Ishikawa (cell line): Measurements from ENCODE around the gene KRTAP5-5.

Experiments
- CEBPB ChIP-seq: IDR thresholded peaks from 2 replicates; pipeline ENCODE4 v1.6.1; 2012
- CREB1 ChIP-seq: IDR thresholded peaks from 2 replicates; pipeline ENCODE4 v1.6.1; 2012; ENCODE audit warnings: low read depth
- EGR1 ChIP-seq: IDR thresholded peaks from 2 replicates; pipeline ENCODE4 v1.6.1; 2012
- EP300 ChIP-seq: IDR thresholded peaks from 2 replicates; pipeline ENCODE4 v1.6.1; 2012; ENCODE audit warnings: borderline replicate concordance
- FOXM1 ChIP-seq: IDR thresholded peaks from 2 replicates; pipeline ENCODE4 v1.6.1; 2012; ENCODE audit warnings: low read depth, borderline replicate concordance
- NFIC ChIP-seq: IDR thresholded peaks from 2 replicates; pipeline ENCODE4 v1.6.1; 2012
- RAD21 ChIP-seq: IDR thresholded peaks from 2 replicates; pipeline ENCODE4 v1.6.1; 2012; ENCODE audit warnings: low read depth
- TAF1 ChIP-seq: IDR thresholded peaks from 2 replicates; pipeline ENCODE4 v1.6.1; 2012; ENCODE audit warnings: low read depth, mild to moderate bottlenecking
- TCF12 ChIP-seq: IDR thresholded peaks from 2 replicates; pipeline ENCODE4 v1.6.1; 2012; ENCODE audit warnings: low read depth
- TEAD4 ChIP-seq: IDR thresholded peaks from 2 replicates; pipeline ENCODE4 v1.6.1; 2012
- YY1 ChIP-seq: IDR thresholded peaks from 2 replicates; pipeline ENCODE4 v1.6.1; 2012; ENCODE audit warnings: low read depth
- ZBTB7A ChIP-seq: IDR thresholded peaks from 2 replicates; pipeline ENCODE4 v1.6.1; 2012; ENCODE audit warnings: low read depth
- TF ChIP-seq, protein P1 (sequence below): IDR thresholded peaks from 2 replicates; pipeline ENCODE4 v1.6.1; 2012
- TF ChIP-seq, protein P2 (sequence below): IDR thresholded peaks from 2 replicates; pipeline ENCODE4 v1.6.1; 2012; ENCODE audit warnings: low read depth, mild to moderate bottlenecking
- TF ChIP-seq, protein P3 (sequence below): IDR thresholded peaks from 2 replicates; pipeline ENCODE4 v1.6.1; 2012

The KRTAP5-5 gene

DNA sequence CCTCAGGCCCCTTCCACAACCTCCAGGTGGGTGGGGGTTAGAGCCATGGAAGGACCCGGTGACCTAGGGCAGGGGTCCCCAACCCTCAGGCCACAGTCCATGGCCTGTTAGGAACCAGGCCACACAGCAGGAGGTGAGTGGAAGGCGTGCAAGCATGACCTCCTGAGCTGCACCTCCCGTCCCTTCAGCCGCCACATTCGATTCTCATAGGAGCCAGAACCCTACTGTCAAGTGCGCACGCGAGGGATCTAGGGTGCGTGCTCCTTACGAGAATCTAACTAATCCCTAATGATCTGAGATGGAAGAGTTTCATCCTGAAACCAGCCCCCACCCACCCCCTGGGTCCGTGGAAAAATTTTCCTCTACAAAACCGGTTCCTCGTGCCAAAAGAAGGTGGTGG lies 4.0 kb upstream of the KRTAP5-5 start:
- TF ChIP-seq ZBTB7A (no peak), TEAD4 (no peak), FOXM1 (no peak), TCF12 (no peak), TAF1 (no peak), RAD21 (no peak), EP300 (no peak)

DNA sequence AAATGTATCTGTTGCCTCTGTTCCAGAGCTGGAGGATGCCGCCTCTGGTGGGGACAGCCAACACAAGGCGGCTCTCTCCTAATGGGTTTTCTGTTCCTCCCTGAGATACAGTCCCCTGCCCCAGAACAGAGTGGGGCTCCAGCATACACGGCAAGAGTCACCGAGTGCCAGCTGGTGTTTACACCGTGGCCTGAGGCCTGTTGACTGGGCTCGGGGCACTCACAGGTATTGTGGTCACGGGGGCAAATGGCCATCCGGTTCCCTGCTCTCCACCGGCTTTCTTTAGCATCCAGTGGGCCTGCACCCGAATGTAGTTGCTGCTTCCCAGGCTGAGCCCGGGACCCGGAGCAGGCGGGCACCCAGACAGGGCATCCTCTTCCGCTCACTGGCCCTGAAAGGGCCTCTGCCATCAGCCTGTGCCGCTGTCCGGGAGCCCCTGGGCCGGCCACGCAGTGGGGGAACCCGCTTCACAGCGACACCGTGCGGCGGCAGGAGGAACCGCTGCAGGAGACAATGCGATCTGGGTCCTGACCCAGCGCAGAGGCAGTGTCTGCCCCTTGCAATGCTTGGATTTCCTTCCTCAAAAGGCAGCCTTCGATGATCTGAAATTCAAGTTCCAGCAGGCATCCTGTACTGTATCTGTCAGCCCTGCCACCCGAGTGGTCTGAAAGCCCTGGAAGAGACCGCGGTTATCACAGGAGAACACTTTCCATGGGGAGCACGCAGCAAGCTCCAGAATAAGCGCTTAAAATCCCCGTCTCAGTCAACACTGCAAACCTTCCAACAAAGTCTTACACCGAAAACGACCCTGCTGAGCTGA lies 859 bp upstream of the KRTAP5-5 start:
- TF ChIP-seq CEBPB (no peak), RAD21 (peak; percentile 65)

DNA sequence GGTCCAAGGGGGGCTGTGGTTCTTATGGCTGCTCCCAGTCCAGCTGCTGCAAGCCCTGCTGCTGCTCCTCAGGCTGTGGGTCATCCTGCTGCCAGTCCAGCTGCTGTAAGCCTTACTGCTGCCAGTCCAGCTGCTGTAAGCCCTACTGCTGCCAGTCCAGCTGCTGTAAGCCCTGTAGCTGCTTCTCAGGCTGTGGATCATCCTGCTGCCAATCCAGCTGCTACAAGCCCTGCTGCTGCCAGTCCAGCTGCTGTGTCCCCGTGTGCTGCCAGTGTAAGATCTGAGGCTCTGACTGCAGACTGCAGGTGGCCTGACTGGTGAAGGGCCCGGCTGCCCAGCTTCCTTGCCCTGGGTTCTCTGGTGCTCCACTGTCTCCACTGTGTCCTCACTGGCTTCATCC lies 696 bp downstream of the KRTAP5-5 start:
- TF ChIP-seq, protein P1, sequence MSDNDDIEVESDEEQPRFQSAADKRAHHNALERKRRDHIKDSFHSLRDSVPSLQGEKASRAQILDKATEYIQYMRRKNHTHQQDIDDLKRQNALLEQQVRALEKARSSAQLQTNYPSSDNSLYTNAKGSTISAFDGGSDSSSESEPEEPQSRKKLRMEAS: no peak
- TF ChIP-seq, protein P2, sequence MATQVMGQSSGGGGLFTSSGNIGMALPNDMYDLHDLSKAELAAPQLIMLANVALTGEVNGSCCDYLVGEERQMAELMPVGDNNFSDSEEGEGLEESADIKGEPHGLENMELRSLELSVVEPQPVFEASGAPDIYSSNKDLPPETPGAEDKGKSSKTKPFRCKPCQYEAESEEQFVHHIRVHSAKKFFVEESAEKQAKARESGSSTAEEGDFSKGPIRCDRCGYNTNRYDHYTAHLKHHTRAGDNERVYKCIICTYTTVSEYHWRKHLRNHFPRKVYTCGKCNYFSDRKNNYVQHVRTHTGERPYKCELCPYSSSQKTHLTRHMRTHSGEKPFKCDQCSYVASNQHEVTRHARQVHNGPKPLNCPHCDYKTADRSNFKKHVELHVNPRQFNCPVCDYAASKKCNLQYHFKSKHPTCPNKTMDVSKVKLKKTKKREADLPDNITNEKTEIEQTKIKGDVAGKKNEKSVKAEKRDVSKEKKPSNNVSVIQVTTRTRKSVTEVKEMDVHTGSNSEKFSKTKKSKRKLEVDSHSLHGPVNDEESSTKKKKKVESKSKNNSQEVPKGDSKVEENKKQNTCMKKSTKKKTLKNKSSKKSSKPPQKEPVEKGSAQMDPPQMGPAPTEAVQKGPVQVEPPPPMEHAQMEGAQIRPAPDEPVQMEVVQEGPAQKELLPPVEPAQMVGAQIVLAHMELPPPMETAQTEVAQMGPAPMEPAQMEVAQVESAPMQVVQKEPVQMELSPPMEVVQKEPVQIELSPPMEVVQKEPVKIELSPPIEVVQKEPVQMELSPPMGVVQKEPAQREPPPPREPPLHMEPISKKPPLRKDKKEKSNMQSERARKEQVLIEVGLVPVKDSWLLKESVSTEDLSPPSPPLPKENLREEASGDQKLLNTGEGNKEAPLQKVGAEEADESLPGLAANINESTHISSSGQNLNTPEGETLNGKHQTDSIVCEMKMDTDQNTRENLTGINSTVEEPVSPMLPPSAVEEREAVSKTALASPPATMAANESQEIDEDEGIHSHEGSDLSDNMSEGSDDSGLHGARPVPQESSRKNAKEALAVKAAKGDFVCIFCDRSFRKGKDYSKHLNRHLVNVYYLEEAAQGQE: no peak
- TF ChIP-seq YY1 (no peak), TAF1 (no peak), FOXM1 (no peak), EP300 (no peak), CREB1 (no peak), EGR1 (no peak), TCF12 (no peak), ZBTB7A (no peak), TEAD4 (no peak), NFIC (no peak), RAD21 (no peak)

DNA sequence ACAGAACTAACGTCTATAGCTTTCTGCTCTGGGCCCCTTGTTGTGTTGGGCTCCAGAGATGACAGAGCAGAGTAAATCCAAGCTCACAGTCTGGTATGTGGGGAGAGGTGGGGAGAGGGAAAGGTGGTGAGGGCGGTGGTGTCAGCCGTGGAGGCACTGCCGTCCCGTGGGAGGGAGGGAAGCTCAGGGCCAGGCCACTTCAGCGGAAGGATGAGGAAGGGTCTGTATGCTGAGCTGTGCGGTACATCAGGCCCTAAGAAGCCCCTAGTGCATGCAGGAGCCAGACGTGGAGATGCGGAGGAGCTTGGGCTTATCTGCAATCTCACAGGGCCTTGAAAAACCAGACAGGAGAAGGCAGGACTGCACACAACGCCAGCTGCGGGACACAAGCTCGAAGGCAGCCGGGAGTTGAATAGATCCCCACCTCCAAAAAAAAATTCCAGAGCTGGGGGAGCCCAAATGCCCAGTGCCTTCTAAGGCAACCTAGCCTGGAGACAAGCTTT lies 1.5 kb downstream of the KRTAP5-5 start:
- no peak for TF ChIP-seq NFIC
- TF ChIP-seq TAF1: no peak
- TF ChIP-seq TEAD4: no peak
- no peak for TF ChIP-seq FOXM1
- no peak for TF ChIP-seq CEBPB
- TF ChIP-seq EP300: no peak
- TF ChIP-seq TCF12: no peak
- TF ChIP-seq, protein P3, sequence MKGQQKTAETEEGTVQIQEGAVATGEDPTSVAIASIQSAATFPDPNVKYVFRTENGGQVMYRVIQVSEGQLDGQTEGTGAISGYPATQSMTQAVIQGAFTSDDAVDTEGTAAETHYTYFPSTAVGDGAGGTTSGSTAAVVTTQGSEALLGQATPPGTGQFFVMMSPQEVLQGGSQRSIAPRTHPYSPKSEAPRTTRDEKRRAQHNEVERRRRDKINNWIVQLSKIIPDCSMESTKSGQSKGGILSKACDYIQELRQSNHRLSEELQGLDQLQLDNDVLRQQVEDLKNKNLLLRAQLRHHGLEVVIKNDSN: no peak
- TF ChIP-seq, protein P1: no peak
- TF ChIP-seq EGR1: no peak
- no peak for TF ChIP-seq RAD21

DNA sequence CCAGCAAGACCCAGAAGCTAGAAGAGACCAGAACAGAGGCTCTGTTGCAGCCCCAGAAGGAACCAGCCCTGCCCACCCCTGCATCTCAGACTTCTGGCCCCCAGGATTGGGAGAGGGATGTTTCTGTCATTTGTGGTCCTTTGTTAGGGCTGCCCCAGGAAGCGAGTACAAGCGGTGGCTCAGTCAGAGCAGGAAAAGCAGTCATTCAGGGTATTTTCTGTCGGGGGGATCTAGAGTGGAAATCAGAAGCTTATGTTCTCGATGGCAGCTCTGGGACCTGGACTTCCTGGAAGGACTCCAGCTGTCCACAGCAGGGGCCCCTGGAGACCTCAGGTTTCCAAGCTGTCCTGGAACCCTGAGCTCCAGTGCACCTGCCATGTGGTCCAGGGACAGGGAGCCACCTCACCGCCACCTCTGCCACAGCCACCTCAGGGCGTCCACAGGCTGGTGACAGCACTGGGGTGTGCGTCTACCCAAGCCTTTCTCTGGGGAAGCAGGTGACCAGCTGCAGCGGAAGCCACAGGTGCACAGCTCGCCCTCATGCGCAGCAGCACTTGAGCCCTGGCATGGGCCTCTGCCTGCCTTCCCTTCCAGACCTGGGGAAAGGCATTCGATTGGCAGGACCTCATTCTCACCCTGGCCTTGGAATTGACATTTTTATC lies 2.6 kb downstream of the KRTAP5-5 start:
- TF ChIP-seq TAF1 (no peak), CREB1 (no peak), ZBTB7A (no peak), TCF12 (no peak), EGR1 (no peak), RAD21 (no peak)
- TF ChIP-seq, protein P1: no peak
- TF ChIP-seq, protein P2: no peak
- TF ChIP-seq, protein P3: no peak
